Tibial nerve (tissue), 4 donors: Measurements from ENCODE around the gene NRN1L. TPM values are rescaled to one million over a fixed set of nuclear protein-coding genes. Genes with fewer than 3 reads are reported as not detected.
A peak's percentile ranks its signal among the peaks of the same experiment; 100 is the strongest.

Source experiments
- DNase-seq, 2 donors: peaks; one replicate each; pipeline ENCODE4 v3.0.0-alpha.2; 2019; ENCODE audit warnings: low spot score in 2 of 2
- H3K27ac ChIP-seq, 4 donors: fragments of 200-600 bp; sonication (generic) in 3 of 4; one replicate each; pipeline ENCODE4 v1.5.1; 2017 to 2019; ENCODE audit warnings: mild to moderate bottlenecking in 1 of 4
- H3K27me3 ChIP-seq, 2 donors: fragments of 200-600 bp; sonication (generic) in 1 of 2; one replicate each; pipeline versions ENCODE4 v1.5.1 to v1.6.0; 2017 to 2019
- H3K36me3 ChIP-seq, 3 donors: fragments of 200-600 bp; sonication (generic); one replicate each; pipeline ENCODE4 v1.5.1; 2018 to 2019
- H3K4me1 ChIP-seq, 4 donors: fragments of 200-600 bp; sonication (generic) in 3 of 4; one replicate each; pipeline ENCODE4 v1.5.1; 2017 to 2019
- H3K4me3 ChIP-seq, 4 donors: fragments of 200-600 bp; sonication (generic) in 3 of 4; one replicate each; pipeline ENCODE4 v1.5.1; 2017 to 2019; ENCODE audit warnings: mild to moderate bottlenecking in 1 of 4, moderate library complexity in 1 of 4
- H3K9me3 ChIP-seq, 4 donors: fragments of 200-600 bp; sonication (generic) in 3 of 4; one replicate each; pipeline ENCODE4 v1.5.1; 2017 to 2019
- EP300 ChIP-seq, 2 donors: sonication (generic); formaldehyde crosslinking; IDR thresholded peaks; one replicate each; pipeline ENCODE4 v1.6.1; 2017; ENCODE audit warnings: antibody characterized with exemption in 2 of 2, mild to moderate bottlenecking in 1 of 2
- POLR2A ChIP-seq, 2 donors: fragments of 450-650 bp; IDR thresholded peaks; one replicate each; pipeline ENCODE4 v1.6.1; 2017; ENCODE audit warnings: antibody characterized with exemption in 2 of 2, mild to moderate bottlenecking in 2 of 2, moderate library complexity in 2 of 2
- WGBS, 2 donors: methylation state at CpG; one replicate each; pipeline ENCODE4 v1.1.5; 2018; 5-methylcytosine and 5-hydroxymethylcytosine counted together
- total RNA-seq, 4 donors: library from RNA; depleted of rRNA; stranded (reverse); fragments of >200 nt; gene quantifications; one replicate each; pipeline ENCODE4 v1.1.0, GENCODE V29; 2016
- TF ChIP-seq, protein P1 (sequence below), 5 experiments: fragments of 200-600 bp in 3 of 5; fragments of 450-650 bp in 2 of 5; sonication (generic) in 3 of 5; IDR thresholded peaks; one replicate each; pipeline ENCODE4 v1.5.1; 2016 to 2019; ENCODE audit warnings: antibody characterized with exemption in 5 of 5, mild to moderate bottlenecking in 3 of 5, moderate library complexity in 2 of 5

Gene NRN1L
- total RNA-seq, 4 donors from 2014 or later = 2.0 to 15.1 (median 3.9) TPM

DNA sequence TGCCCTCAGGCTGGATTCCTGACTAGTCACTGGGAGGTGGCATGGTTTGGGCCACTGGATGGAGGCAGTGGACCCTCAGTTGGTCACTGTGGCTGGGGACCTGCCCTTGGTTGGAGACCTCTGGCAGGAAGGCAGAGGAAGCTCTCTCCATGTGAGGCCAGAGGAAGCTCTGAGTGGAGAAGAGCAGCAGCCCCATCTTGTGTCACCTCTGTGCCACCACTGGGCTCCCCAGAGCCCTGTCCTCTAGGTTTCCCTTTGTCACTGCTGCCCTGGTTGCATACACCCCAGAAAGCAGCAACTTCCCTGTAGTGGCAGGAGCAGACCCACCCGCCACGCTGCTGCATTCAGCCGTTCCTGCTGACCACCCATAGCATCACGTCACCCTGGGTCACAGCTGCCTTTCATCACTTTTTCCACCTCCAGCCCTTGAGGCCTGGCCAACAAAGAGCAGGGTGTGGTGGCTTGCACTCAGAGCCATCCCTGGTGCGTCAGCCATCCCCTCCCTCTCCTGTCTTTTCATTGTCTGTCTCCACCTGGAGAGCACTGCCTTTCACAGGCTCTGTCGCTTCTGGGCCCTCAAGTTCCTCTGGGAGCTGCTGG, 35.0 kb downstream of the NRN1L start:
- WGBS, 2 donors = 66 to 68% methylated on average over 6 of the region's 6 CpGs
- peak overlapping the region in 1 of 4 donors; percentile 59 for H3K27ac ChIP-seq
- peaks cover 0 to 81% (median 8%) of the 10 kb centered on the region in 4 donors for H3K4me1 ChIP-seq
- no peak overlapping the region for H3K4me3 ChIP-seq
- H3K36me3 ChIP-seq = peaks cover 0 to 39% (median 0%) of the 10 kb centered on the region in 3 donors
- H3K27me3 ChIP-seq = no peaks in the 10 kb centered on the region
- no peaks in the 10 kb centered on the region for H3K9me3 ChIP-seq
- DNase-seq = no peak
- TF ChIP-seq, protein P1, sequence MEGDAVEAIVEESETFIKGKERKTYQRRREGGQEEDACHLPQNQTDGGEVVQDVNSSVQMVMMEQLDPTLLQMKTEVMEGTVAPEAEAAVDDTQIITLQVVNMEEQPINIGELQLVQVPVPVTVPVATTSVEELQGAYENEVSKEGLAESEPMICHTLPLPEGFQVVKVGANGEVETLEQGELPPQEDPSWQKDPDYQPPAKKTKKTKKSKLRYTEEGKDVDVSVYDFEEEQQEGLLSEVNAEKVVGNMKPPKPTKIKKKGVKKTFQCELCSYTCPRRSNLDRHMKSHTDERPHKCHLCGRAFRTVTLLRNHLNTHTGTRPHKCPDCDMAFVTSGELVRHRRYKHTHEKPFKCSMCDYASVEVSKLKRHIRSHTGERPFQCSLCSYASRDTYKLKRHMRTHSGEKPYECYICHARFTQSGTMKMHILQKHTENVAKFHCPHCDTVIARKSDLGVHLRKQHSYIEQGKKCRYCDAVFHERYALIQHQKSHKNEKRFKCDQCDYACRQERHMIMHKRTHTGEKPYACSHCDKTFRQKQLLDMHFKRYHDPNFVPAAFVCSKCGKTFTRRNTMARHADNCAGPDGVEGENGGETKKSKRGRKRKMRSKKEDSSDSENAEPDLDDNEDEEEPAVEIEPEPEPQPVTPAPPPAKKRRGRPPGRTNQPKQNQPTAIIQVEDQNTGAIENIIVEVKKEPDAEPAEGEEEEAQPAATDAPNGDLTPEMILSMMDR (IDR thresholded peaks at IDR 0.05) = peak in 1 of 5 experiments; percentile 16
- no peak for TF ChIP-seq POLR2A (IDR thresholded peaks at IDR 0.05)

DNA sequence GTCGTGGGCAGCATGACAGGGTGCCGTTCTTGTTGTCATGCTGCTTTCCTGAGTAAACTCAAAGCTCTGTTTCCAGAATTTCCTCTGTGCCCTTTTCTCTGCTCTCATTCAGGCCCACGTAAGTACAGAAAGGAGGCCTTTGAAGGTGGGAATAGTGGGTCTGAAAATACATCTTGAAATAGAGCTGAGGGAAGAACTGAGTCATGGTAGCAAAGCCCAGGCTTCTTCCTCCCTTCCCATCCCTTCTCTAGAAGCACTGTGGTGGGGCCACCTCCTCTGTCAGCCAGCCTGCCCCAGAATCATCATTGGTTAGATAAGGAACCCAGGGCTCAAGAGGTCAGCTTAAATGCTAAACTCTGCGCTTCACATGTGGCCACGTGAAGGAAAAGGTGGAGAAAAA, 37.5 kb downstream of the NRN1L start:
- Histone ChIP-seq H3K4me3 (no peak overlapping the region), H3K36me3 (peaks cover 0 to 35% (median under 1%) of the 10 kb centered on the region in 3 donors), H3K4me1 (peaks cover 0 to 75% (median 4%) of the 10 kb centered on the region in 4 donors), H3K27ac (peak overlapping the region in 1 of 4 donors; percentile 18), H3K27me3 (no peaks in the 10 kb centered on the region), H3K9me3 (no peaks in the 10 kb centered on the region)
- WGBS, 2 donors = 53 to 58% methylated on average over 5 of the region's 5 CpGs
- DNase-seq = no peak
- TF ChIP-seq POLR2A (IDR thresholded peaks at IDR 0.05) (no peak), EP300 (IDR thresholded peaks at IDR 0.05) (no peak)
- TF ChIP-seq, protein P1 (IDR thresholded peaks at IDR 0.05) = no peak

DNA sequence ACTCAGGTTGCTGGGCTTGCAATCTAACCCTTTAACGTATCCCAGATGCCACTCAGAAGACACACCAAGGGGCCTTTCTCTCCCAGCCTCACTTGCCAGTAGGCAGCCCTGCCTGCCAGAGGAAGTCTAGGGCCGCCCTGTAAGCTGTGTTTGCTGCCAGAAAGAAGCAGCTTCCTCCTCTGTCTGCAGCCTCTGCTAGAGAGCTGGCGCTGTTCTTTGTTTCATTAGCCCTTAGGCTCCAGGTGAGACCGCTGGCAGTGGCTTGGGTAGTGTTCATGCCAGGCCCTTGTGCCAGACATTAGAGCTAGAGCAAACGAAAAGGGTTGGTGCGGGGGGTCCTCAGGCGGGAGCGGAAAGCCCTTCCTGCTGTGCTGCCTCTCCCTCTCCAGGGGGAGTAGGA, 38.1 kb downstream of the NRN1L start:
- Histone ChIP-seq H3K27ac (peak overlapping the region in 2 of 4 donors; percentile 12 to 18), H3K36me3 (peaks cover 0 to 38% (median 5%) of the 10 kb centered on the region in 3 donors), H3K4me3 (no peak overlapping the region), H3K4me1 (peaks cover 0 to 70% (median 4%) of the 10 kb centered on the region in 4 donors), H3K9me3 (no peaks in the 10 kb centered on the region), H3K27me3 (no peaks in the 10 kb centered on the region)
- DNase-seq = no peak
- WGBS, 2 donors = 70 to 84% methylated on average over 8 of the region's 8 CpGs
- TF ChIP-seq, protein P1 (IDR thresholded peaks at IDR 0.05) = no peak
- TF ChIP-seq EP300 (IDR thresholded peaks at IDR 0.05) (no peak), POLR2A (IDR thresholded peaks at IDR 0.05) (no peak)

DNA sequence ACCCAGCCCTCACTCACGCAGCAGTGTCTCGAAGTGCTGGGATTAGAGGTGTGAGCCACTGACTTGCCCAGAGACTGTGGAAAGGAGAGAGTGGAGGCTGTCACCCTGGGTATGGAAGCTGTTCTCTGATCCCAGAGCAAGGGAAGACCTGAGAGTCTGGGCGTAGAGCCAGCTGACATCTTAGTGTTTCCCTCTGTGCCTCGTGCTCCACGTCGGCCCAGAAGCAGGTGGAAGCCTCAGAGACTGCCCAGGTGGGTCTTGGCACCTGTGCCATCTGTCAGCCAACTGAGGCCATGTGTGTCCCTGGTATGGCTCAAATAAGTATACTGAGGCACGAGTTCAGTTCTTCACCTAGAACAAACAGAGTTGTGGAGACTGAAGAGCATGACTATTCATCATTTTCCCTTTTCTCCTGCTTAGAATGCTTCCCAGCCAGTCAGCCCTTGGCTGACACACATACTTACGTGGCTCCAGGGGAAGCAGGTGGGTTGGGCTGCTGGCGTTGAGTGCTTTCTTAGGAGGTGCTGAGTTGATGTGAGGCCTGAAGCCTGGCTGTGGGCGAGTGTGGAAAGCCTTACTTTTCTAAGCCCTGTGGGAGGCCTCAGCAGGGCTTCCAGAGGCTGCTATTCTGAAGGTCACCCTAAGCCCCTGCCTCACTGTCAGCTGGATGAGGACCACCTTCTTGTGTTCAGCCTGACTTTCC, 38.9 kb downstream of the NRN1L start:
- H3K36me3 ChIP-seq = peaks cover 0 to 40% (median 5%) of the 10 kb centered on the region in 3 donors
- no peaks in the 10 kb centered on the region for H3K27me3 ChIP-seq
- WGBS, 2 donors = 72% methylated on average over 10 of the region's 10 CpGs
- peaks cover 0 to 71% (median 4%) of the 10 kb centered on the region in 4 donors for H3K4me1 ChIP-seq
- TF ChIP-seq EP300 (IDR thresholded peaks at IDR 0.05) (no peak), POLR2A (IDR thresholded peaks at IDR 0.05) (no peak)
- TF ChIP-seq, protein P1 (IDR thresholded peaks at IDR 0.05) = no peak
- H3K27ac ChIP-seq = peak overlapping the region in 1 of 4 donors; percentile 16
- H3K4me3 ChIP-seq = no peak overlapping the region
- no peaks in the 10 kb centered on the region for H3K9me3 ChIP-seq
- DNase-seq = no peak
